GM10248 (cell line): ENCODE measurements around the gene HGS.

Experiments used
- CTCF ChIA-PET: fragments of 300-600 bp; sonication (Branson Sonifier 250); formaldehyde crosslinking; extraction: SDS; loops from one replicate; lab custom pipeline; 2021; ENCODE audit warnings: antibody characterized with exemption; lab: Yijun Ruan, JAX
- POLR2A ChIA-PET: fragments of 350-650 bp; sonication (Branson Sonifier 250); formaldehyde crosslinking; extraction: SDS; loops from one replicate; lab custom pipeline; 2020; ENCODE audit warnings: antibody characterized with exemption; lab: Yijun Ruan, JAX
- DNase-seq: peaks from one replicate; pipeline ENCODE4 v3.0.0; 2012; ENCODE audit errors: extremely low spot score
- TF ChIP-seq, protein P1 (sequence below): IDR thresholded peaks from 2 replicates; pipeline ENCODE4 v1.5.1; 2012; ENCODE audit warnings: mild to moderate bottlenecking, low read depth; ENCODE audit errors: extremely low read depth, missing control alignments, control extremely low read depth

Gene HGS

GRCh38 chr17:81701288-81702071, 17.7 kb downstream of the HGS start:
- POLR2A ChIA-PET, result interaction anchor here (0.6 to 1.0 kb wide), 2 partner anchors 19 to 29 kb away, joined by 3 read pairs; no protein-coding TSS in a partner anchor
- no peak for DNase-seq
- CTCF ChIA-PET, result interaction anchor here (1.0 to 2.8 kb wide), 6 partner anchors 11 to 183 kb away, joined by 3 to 12 read pairs (median 3); partner anchors contain the start of genes ARL16 and HGS
- TF ChIP-seq, protein P1, sequence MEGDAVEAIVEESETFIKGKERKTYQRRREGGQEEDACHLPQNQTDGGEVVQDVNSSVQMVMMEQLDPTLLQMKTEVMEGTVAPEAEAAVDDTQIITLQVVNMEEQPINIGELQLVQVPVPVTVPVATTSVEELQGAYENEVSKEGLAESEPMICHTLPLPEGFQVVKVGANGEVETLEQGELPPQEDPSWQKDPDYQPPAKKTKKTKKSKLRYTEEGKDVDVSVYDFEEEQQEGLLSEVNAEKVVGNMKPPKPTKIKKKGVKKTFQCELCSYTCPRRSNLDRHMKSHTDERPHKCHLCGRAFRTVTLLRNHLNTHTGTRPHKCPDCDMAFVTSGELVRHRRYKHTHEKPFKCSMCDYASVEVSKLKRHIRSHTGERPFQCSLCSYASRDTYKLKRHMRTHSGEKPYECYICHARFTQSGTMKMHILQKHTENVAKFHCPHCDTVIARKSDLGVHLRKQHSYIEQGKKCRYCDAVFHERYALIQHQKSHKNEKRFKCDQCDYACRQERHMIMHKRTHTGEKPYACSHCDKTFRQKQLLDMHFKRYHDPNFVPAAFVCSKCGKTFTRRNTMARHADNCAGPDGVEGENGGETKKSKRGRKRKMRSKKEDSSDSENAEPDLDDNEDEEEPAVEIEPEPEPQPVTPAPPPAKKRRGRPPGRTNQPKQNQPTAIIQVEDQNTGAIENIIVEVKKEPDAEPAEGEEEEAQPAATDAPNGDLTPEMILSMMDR, result peak; percentile 19

DNA sequence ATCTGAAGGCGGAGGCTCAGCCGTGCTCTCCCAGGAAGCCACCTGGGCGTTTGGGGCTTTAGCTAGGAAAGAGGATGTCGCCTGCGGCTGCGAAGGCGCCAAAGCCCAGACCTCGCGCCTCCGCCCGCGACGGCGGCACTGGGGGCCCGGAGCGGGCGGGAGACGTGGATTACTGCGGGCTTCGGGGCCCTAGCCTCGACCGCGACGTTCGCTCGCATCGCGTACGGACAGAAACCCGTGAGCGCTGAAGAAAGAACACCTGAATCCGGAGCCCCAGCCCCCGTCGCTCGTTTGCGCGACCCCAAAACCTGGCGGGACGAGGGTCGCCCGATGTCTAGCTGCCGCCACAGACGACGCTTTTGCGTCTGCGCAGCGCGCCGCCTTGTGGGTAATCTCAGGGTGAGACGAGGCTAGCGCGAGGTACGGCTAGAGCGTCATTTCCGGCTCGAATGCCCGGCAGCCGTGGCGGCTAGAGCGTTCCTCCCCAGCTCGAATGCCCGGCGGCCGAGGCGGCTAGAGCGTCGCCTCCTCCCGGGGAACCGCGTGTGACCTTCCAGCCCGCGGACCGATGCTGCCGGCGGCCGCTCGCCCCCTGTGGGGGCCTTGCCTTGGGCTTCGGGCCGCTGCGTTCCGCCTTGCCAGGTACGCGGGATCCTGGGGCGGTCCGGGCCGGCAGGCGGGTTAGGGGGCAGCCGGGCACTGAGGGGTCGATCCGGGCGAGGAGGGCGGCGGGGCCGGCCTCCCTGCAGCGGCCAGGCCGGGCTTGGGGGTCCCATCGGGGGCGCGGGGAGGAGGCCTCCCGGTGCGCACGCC, 19.3 kb downstream of the HGS start, which contains the start of gene MRPL12:
Gene MRPL12, plus strand, starts transcription at position 434 of the 813 bp plus-strand sequence. Its CDS starts 135 bp downstream, at position 569.
- DNase-seq, result peak; percentile 98
- CTCF ChIA-PET, result interaction anchor here (0.7 to 2.8 kb wide), 7 partner anchors 8 to 256 kb away, joined by 3 to 12 read pairs (median 4); partner anchors contain the start of genes ARL16, CCDC137, HGS and OXLD1
- TF ChIP-seq, protein P1, result no peak
- POLR2A ChIA-PET, result interaction anchor here (0.6 to 1.3 kb wide), 5 partner anchors 8 to 866 kb away, joined by 3 to 5 read pairs (median 4); partner anchors contain the start of genes ARL16 and HGS

DNA sequence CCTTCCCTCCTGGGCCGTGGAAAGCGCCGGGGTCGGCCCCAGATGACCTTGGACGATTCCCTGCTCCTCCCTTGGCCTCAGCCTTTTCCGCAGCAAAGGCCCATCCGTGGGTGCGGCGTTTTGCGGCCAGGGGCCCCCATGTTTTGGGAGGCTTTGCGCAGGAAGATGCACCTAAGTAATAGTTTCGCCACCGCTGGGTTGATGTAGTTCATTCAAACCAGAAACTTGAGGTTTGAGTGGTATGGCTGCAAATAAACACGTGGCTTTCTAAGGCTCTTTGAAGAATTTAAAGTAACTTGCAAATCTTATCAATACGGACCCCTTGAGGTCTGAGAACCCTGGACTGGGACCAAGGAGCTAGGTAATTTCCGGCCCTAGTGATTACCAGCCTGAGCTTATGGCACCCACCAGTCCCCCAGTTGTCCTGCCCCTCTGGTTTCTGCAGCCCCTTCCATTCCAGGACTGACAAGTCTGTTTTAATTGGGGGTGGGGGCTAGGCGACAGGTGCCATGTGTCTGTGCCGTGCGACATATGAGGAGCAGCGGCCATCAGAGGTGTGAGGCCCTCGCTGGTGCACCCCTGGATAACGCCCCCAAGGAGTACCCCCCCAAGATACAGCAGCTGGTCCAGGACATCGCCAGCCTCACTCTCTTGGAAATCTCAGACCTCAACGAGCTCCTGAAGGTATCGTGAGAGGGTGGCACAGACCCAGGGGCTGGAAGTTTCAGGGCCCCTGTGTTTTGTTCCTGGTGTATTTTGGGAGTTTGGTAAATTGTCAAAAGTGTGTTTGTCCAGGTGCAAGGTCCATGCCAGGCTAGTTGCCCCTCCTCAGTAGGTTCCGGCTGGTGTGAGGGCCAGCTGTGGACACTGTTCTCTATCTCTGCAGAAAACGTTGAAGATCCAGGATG, 20.2 kb downstream of the HGS start:
- ChIA-PET POLR2A (interaction anchor here (1.0 kb wide), 2 partner anchors 9 to 10 kb away, joined by 3 to 4 read pairs; no protein-coding TSS in a partner anchor), CTCF (interaction anchor here (0.9 to 2.8 kb wide), 3 partner anchors 19 to 38 kb away, joined by 3 to 12 read pairs (median 3); partner anchors contain the start of genes ARL16, CCDC137, HGS and OXLD1)
- TF ChIP-seq, protein P1, result no peak

GRCh38 chr17:81705518-81706231, 21.9 kb downstream of the HGS start:
- TF ChIP-seq, protein P1, result no peak
- ChIA-PET CTCF (no interaction called here), POLR2A (interaction anchor here (1.5 kb wide), 1 partner anchor 22 kb away, joined by 3 read pairs; the partner anchor contains the start of genes ARL16 and HGS)
- DNase-seq, result no peak

More for the DNA sequence above, 20.2 kb downstream of the HGS start:
- no peak for DNase-seq

DNA sequence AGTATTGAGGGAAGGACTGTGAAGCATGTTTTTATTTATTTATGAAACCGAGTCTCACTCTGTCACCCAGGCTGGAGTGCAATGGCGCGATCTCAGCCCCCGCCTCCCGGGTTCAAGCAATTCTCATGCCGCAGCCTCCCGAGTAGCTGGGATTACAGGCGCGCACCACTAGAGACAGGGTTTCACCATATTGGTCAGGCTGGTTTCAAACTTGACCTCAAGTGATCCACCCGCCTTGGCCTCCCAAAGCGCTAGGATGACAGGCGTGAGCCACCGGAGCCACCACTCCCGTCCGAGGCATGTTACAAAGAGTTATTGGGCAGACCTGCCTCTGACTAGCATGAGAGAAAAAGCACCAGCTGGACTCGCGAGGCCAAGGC, 22.4 kb downstream of the HGS start:
- TF ChIP-seq, protein P1, result no peak
- ChIA-PET CTCF (no interaction called here), POLR2A (interaction anchor here (1.5 kb wide), 1 partner anchor 23 kb away, joined by 3 read pairs; the partner anchor contains the start of genes ARL16 and HGS)
- DNase-seq, result no peak
